SHP77 treated with DMSO at 0.1 percent for 48 hours (cell line): ENCODE results near the gene LBR.

Source experiments
- DNase-seq: peaks from one replicate; lab custom pipeline; 2025; lab: John Stamatoyannopoulos, UW

LBR gene

DNA sequence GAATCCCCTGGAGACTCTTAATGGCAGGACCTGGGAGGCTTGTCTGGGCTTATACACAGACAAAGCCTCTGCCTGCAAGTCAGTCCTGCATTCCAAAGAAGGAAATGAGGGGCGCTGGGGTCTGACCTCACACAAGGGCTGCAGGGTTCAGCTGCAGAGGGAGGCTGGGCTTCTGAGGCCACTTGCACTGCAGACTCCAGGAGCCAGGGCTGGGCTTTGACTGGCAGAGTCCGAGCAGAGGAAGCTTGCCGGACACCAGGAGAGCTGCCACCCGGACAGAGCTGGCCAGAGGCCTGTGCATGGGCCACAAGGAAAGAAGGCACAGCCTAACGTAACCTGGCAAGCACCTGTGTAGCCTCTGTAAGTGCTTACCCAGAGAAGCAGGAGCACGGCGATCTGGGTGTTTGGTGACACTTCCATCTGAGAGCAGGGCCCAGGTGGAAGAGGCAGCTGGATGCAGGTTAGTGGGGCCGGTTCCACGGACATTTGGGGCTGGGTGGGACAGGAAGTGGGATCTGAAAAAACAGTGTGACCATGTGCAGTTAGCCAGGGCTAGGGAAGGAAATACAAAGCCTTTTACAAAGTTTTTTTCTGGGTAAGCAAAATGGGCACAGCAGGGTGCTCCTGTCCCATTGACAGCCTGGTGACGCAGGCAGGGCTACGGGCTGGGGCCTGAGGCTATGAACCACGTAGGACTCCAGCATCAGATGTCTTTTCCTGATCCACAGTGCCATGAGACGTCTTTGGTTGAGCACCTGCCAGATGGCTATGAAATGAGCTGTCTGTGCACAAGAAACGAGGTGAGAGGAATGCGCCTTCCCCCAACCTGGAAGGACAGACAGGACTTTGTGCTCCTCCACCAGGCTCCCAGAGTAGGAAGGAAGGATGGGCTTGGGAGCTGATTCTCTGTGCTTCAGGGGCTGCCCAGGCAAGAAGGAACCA is 37.3 kb upstream of the LBR start:
- no peak for DNase-seq

DNA sequence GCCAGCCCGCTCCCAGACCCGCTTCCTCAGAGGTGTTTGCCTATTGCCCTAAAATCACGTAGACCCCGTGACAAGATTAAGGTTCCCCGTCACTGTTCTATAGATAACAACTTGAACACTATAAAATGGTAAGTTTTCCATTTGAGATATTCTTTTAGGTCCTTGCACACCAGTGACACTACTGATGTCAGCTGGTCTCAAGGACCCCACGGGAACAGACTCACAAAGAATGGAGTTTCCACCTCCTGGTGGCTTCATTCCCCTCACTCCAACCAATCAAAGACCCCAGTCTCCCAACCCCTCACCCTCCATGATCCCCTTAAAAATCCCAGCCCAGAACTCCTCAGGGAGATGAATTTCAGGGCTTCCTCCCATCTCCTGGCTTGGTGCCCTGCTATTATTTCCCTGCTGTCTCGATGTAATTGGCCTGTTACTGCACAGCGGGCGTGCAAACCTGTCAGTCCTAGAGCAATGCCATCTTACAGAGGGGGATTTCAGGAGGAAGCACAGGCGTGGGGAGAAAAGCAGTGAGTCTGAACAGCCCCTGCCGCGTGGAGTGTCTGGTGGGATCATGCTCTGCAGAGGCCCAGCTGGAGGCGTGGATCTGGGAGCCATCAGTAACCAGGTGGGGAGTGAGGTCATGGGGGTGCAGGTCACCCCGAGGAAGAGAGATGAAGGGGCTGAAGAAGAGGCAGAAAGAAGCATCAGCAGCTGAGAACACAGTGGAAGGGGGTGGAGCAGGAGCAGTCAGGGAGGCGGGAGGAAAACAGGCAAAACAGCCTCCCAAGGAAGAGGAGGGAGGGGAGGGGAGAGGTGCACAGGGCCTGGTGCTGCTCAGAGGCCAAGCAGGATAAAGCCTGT is 35.1 kb upstream of the LBR start:
- DNase-seq: no peak

DNA sequence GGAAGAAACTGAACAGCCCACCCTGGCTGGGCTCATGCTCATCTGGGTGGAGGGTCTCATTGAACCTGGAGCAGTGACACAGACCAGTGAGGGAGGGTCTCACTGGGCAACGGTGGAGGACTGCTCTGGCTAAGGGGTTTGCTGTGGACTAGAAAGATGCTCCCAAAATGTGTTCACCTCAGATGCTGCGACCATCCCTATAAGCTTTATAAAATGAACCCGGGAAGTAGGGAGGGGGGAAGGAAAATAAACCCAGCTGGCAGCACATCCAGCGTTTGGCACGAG is 34.5 kb upstream of the LBR start:
- DNase-seq: peak; percentile 56

DNA sequence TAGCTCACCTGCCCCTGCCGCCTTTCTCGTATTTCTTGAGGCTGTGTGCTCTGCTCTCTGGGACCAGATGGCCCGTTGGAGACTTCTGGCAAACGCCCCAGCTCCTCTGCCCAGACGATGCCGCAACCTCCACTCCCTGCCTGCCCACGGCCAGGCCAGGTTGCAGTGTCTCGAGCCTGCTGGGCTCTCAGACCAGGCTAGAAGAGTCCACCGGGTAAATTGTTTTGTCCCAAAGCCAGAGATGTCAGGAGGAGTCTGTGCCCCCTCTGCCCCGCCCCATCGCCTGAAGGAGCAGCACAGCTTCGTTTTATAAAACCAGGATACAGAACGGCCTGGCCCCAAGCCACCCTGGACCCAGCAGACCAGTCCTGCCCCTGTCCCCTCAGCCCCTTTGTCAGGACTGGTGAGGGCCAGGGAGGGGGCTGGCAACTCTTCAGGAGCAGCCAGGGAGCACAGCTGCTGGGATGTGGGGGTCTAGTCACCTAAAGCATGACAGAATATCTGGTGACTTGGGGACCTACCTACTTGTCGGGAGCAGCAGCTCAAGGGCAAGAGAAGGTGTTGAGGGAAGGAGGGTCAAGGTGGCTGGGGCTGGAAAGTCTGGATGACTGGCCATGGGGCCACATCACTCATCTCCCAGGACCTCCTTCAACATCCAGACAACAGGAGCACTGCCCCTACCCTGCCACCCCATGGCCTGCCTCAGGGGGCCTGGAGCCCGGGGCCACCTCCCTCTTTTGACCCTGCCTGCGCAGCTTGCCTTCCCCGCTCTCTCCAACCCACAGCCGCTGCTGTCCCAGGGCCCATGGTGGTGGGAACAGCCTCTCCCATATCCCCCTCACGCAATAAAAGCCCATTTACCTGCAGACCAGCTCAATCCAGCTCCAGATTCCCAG is 33.9 kb upstream of the LBR start:
- no peak for DNase-seq

DNA sequence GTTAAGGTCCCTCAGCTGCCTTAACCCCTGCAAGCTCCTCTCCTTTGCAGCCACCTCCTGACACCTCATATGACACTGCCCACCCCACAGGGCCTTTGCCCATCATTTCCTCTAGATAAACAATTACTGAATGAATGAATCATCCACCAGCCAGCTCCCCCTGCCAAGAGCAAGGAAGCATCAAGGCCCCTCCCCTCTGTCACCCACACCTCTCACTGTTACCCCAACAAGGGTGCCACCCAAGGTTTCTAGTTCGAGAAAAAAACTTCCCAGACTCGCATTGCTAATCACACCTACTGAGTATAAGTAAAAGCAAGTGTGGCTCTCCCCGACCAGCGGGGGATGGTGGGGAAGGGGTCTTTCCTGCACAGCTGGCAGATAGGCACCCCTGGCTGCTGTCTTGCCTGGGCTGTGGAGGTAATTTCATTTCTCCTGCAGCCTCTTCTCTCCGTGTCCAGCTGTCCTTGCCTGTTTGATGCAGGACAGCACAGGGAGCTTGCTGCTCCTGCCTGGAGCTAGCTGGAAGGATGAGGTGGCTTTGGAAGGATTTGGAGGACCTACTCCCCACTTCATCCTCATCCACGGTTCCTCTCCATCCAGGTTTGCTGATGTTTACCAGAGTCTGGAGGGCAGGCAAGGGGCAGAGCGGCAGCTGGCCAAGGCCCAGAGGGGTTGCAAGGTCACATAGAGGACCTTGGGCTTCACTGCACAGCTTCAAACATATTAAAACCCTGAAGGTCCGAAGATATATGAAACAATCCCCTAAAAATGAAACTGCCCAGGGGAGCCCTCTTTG is 33.1 kb upstream of the LBR start:
- DNase-seq: no peak

DNA sequence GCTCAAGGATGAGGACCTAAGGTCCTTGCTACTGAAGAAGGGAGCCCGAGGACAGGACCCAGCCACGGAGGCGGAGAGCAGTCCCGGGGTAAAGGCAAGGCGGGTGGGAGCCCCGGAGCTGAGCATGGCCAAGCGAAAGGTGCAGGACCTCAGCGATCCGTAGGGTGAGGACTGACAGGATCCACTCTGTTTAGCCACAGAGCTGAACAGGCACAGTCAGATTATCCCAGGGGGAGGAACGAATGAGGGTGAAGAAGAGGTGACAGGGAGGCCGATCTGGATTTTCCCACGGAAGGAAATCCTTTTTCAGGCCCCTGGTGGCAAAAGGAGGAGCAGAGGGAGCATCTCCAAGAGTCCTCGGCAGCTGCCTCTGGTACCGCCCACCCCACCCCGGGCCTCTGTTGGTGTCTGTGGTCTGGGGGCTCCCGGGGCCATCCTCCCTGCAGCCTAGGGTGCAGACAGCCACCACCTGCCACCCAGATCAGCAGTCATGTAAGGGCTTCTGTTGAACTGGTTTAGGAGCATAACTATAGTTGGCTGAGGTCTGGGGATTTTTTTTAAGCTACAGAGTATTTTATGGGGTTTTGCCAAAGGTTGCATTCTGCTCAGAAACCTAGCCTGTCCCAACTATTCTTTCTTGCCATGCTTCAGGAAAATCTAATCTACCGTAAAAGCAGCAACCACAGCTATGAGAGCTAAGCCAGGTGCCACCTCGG is 32.3 kb upstream of the LBR start:
- no peak for DNase-seq

DNA sequence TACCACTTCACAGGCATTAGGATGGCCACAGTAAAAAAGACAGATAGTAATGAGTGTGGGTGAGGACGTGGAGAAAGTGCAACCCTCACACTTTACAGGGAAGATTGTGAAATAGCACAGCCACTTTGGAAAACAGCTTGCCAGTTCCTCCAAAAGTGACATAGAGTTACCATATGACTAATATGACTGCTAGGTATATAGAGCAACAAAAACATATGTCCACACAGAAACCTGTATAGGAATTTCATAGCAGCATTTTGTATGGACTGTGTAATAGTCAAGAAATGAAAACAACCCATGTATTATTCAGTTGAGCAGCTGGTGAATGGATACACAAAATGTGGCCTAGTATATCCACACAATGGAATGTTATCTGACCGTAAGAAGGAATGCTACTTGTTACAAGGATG is 30.4 kb upstream of the LBR start:
- DNase-seq: no peak

DNA sequence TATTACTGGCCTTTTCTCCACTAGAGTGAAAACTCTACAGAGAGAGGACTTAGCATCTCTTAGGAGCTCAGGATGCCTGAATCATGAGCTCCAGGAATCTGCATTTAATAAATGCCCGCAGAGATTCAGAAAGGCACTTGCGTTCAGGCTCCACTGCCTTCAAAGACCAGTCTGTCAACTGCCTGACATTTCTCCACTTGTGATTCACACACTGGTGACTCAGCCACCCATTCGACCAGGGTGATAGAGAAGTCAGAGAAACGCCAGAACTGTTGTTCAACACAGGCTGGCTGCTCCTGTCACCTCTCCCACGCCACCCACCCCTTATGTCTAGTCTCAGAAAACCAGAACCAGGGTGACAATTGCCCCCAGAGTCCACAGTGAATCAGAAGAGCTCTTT is 26.9 kb upstream of the LBR start:
- DNase-seq: no peak

DNA sequence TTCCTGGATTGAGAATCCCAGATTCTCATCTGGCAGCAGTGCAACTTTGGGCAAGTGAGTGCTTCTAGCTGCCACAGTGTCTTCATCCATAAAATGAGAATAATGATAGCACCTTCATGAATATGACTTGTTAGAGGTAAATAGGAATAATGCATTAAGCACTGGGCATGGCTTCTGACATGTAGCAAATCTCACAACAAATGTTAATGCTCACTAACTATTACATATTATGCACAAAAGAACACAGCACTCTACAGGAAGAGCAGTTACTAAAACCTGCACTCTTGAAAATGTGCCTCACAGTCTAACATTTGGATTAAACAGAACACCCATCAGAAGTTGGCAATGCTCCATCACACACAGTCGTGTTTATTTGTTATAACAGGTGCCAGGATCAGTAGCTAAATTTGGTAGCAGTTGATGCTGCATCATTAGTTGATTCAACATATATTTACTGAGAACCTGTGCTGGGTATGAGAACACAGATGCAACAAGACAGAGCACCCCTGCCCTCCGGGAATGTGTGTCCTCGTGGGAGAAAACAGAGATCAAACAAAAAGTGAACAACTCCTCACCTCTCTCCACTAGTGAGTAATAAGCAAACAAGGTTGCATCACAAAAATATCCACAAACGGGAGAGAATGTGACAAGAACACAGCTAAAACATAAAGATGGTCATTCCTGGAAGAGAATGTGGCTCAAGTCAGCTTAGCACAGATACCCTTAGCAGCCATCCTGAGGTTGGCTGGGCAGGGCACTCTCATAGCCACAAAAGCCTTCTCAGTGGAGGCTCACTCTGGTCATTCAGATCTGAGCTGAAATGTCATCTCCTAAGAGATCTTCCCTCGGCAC is 26.2 kb upstream of the LBR start:
- peak; percentile 58 for DNase-seq

DNA sequence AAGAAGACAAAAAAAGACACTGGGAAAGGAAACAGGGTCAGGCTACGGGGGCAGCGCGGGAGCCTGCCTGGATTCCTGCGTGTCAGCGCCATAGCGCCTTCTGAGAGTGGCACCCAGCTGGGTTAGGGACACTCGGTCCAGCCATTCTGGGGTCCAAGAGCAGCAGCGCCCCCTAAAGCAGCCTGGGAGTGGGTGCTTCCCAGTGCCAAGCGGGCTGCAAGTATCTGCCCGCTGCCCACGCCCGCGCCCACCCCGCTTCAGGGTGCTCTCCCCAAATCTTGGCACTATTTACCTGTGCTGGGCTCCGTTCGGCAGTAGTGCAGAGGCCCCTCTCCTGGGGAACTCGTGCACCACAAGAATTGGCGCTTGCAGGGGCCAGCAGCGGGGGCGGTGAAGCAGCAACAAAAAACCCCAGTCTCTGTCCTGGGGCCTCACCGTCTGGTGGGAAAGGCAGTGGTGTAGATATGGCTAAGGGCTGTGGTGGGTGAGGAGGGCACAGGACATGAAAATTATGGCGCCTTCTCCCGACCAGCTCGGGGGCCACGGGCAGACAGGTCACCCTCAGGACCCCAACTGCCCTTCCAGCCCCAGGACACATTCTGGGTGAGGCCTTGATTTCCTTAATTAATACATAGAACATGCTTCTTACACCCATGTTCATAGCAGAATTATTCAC is 24.1 kb upstream of the LBR start:
- no peak for DNase-seq

DNA sequence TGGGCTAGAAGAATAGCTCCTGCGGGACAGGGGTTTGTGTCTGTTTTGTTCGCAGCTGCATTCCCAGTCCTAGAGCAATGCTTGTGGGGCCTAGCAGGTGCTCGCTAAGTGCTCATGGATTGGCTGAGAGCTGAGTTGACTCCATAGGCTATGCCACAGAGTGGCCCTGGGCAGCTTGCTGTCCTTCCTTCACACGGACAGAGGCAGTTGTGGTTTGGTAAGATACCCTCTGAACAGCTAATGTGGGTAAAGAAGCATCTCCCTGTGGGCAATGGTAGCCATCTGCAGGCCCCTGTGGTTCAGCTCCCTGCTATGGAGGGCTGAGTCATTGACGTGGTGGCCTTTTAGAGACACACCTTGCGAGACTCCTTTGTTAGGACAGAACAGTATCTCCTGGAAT is 23.5 kb upstream of the LBR start:
- no peak for DNase-seq

DNA sequence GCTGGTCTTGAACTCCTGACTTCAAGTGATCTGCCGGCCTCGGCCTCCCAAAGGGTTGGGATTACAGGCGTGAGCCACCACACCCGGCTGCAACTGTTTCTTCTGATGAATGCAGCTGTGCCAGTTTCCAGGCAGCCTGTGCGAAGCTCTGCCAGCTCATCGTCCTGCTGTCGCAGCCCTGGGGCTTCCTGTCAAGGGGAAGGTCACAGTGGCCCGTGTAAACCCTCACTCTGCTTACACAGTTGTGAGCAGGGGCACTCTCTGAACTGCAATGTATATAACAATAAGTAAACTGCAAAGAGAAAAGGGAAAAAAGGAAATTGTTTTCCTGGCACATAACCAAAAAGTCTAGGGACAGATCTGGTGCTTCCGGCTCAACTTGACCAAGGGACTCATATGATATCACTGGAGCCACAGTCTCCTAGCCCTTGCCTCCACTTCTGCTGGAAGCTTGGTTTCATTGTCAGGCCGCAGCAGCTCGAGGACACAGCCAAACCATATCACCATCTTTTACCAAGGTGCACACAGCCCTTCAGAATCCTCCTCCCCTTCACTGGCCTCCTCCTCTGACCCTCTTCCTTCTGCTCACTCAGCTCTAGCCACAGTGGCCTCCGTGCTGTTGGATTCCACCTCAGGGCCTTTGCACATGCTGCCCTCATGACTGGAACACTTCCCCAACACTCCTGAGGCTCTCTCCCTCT is 22.8 kb upstream of the LBR start:
- DNase-seq: no peak

DNA sequence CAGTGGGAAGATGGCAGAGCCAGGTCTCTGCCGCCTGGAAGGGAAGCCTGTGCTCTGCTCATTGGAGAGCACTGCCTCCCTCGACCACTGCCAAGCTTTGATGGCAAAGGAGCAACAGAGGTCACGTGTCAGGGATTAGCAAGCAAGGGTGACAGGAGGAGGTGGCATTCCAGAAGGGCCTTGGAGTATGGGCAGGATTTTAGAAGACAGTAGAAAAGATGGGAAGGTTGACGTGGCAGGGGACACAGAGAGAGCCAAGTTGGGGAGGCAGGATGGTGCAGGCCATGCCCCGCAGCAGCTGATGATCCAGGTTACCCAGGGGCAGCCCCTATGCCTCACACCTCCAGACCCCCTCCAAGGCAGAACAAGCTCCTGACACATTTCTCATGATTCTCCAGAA is 21.9 kb upstream of the LBR start:
- no peak for DNase-seq

DNA sequence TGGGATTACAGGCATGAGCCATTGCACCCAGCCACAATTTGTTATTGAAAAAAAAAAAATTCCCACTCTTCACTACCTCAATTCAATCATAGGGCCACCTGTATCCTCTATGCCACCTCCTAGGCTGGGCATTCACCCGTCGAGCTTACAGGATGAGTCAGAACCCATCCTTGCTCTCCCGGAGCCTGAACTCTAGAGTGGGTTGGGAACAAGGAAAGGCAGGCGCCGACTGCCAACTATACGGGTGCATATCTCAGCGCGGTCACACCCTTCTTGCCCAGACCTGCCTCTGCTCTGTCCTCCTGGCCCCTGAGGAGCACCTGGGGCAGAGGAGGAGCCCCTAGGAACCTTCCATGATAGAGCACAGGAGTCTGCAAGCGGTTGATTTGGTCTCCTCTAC is 21.4 kb upstream of the LBR start:
- no peak for DNase-seq

DNA sequence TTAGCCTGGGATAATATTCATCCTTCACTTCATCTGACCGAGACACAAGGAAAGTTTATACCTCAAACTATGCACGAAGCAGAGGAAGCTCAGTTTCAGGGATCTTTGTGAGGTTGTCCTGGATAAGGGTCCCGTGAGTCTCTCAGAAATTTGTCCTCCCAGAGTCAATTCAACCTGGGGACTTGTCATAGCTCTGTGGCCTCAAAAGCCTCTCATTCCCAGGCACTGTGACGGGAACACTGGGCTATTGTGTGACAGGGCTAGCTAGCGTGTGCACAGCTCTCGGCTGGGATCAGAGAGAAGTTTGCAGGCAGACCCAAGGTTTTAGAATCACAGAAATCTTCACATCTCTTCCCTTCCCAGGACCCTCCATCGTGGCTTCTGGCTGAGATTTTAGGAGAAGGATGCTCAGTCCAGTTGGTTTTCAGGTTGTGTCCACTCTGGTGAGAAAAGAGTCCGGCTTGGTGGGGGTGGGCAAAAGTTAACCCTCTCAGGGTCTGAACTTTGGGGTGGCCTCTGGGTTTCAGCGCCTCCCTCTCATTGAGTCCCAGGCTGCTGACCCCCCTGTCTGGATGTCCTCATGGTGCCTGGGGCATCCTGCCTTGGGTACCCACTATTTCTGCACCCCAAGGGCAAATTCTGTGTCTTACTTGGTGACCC is 20.4 kb upstream of the LBR start:
- no peak for DNase-seq

DNA sequence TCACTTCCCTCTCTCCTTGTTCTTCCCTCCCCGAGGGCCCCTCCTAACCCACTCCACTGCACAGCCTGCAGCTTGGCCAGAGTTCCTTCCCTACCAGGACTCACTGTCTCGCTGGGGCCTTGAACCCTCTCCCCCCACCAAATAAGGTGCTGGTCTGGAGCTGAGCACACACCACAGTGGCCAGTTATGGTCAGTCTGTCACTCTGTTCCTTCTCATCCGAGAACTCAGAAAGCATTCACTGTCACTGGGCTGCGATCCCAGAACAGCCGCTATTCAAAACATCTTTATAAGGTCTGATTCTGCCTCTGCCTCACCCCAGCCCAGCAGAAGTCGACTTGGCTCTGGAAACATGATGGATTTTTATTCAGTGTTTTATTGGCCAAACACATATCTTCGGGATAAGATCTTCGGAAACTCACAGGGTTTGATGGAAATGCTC is 19.8 kb upstream of the LBR start:
- no peak for DNase-seq

DNA sequence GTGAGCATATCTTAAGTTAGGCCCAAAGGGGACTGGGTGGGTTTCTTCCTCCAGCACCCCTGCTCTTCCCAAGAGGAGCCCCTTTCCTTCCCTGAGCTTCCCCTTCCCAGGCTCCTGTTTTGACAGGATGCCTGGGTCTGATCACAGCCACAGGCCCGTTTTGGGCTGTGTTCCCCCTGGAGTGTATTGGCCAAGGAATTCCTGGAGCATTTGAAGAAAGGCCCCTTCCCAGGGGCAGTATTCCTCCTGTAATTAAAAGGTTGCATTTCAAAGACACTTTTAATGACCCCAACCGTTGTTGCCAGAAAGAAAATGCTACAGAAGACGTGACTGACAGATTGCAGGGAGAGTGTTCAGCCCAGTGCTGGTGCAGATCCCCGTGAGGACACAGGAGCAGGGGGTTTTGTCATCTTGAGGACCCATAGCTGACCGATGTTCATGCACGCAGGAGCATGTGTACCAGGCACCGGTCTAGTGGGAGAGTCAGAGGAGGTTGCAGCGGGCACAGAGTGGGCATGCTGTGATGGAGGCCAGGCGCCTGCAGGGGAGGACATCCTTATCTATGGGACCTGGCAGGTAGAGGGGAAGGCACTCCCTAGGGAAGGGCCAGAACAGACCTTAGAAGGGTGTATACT is 19.3 kb upstream of the LBR start:
- DNase-seq: no peak

DNA sequence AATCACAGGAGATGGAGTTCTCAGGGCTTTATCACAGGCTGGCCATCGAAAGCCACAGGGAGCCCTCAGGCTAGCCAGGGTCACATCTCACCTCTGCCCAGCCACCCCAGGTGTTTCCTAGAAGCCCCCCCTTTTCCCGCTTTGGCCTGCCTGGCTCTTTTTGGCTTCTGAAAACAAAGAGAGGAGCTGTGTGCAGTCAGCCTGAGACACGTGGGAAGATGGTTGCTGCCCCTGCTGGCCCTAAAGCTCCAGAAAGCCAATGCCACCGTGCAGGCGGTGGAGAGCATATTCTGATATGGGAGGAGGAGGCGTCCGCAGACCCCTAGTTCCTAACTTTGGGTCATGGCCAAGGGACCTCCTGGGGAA is 18.7 kb upstream of the LBR start:
- DNase-seq: no peak
